ENCODE data around the gene CLDN14.
"Not testable (repeated sequence)": the region's sequence is repeated elsewhere in the genome, so short reads cannot be mapped to it uniquely, and the experiment has no call there.

Gene CLDN14

DNA sequence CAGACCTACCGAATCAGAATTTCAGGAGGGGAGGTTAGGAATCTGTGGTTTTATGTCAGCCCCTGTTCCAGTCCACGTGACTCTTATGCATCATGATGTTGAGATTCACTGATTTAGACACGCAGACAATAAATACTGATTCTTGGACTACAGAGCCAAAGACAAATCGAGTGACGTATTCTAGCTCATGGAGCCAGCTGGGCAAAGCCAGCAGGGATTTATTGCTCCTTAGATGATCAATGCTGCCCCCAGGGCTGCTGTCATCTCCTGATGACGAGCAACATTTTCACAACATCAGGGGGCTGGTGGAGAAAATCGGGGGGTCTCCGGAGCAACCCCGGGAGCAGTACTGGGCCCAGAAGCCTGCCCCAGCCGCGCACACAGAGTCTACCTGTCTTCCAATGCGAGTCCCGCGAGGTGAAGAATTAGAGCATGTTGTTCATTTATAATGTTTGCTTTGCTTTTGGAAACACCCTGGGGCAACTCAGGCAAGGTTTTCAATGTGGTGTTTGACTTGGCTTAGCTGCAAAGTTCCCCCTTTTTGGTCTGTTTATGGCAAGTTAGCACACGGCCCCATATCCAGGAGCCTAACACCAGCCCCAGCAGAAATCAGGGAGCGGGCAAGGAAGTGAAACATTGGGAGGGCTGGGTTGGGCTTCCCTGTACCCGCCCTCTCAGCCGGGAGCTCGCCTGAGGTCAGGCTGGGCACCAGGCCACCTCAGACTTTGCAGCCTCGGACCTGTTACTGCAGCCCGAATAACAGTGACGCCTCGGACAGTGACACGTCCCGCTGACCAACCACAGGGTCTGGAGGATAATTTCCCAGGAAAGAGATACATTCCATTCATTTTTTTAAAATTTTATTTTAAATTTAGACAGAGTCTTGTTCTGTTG, 19.9 kb upstream of the CLDN14 start:
- DNase-seq, result no peak

DNA sequence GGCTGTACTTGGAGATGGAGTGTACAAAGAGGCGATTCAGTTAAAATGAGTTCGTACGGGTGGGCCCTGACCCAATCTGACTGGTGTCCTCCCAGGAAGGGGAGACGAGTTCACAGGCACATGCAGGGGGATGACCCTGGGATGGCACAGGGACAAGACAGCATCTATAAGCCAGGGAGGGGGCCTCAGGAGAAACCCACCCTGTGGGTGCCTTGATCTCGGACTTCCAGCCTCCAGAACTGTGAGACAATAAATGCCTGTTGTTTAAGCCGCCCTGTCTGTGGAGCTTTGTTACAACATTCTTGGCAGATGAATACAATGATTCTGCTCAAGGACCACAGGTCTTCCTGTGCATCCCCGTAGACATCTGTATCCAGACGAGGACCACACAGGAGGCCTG, 14.6 kb upstream of the CLDN14 start:
- no peak for DNase-seq

DNA sequence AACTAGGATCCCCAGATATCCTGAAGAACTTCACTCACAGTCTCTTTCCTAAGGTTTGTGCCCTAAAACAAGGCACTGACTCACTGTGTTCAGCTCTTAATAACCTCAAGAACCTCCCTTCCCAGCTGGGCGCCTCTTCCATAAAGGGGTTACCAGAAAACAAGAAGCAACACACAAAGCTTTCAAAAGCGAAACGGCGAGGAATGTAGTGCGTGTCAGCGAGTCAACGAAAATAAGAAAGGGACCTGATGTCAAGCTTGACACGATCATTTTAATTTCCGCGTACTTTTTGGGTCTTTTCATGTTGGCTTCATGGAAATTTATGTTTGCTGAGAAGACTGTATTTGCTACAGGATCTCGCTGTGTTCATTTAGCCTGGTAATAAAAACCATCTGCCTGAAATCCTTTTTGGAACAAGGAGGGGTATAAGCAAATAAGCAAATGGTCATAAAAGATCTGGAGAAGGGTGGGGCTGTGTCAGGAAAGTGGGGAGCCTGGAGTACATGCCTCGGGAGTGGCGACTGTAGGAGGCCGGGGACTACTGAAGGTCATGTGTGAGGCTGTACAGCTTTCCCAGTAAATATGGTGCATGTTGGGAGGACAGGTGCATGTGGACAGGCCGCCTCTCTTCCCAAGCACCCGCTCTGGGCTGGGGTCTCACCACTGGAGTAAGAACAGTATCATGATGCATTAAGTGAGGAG, 11.4 kb upstream of the CLDN14 start:
- no peak for DNase-seq

DNA sequence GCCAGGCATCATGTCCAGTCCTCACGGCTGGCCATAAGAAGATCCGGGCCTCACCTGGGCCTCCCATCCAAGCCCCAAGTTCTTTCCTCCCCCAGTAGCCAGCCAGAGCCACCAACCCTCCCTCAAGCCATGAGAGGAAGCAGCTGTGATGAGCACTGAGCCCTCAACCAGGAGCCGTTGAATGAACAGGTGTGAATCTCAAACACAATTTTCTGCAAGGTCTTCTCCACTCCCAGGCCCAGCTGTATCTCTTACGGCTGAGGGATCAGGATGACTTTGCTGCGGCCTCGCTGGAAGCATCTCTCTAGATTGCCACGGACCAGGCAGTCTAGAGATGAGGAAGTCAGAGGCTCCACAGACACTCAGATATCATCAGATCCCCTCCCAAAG, 9.8 kb upstream of the CLDN14 start:
- DNase-seq, result no peak

GRCh38 chr21:36489103-36489775, 9.3 kb upstream of the CLDN14 start:
- DNase-seq, result no peak

DNA sequence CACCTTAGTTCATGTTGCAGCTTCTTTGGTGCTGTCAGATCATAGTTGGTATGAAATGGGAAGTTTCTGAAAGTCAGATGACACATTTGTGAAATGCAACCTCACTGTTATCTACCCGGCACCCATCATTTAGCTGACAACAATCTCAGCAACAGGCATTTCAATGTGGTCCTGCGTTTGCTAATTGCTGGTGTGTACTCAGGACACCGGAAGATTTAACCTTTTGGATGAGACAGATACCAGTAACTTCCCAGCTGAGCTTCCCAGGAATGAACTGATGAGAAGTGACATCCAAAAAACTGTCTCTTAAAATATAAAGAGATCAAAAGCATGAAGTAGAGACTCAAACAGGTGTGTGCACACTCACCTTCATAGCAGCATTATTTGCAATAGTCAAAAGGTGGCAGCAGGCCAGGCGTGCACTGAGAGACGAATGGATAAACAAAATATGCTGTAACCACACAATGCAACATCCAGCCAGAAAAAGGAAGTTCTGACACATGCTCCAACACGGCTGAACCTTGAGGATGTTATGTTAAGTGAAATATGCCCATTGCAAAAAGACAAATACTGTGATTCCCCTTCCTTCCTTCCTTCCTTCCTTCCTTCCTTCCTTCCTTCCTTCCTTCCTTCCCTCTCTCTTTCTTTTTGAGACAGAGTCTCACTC, 7.9 kb upstream of the CLDN14 start:
- peak; percentile 70 for DNase-seq

GRCh38 chr21:36486246-36486645, 6.3 kb upstream of the CLDN14 start:
- DNase-seq, result no peak

DNA sequence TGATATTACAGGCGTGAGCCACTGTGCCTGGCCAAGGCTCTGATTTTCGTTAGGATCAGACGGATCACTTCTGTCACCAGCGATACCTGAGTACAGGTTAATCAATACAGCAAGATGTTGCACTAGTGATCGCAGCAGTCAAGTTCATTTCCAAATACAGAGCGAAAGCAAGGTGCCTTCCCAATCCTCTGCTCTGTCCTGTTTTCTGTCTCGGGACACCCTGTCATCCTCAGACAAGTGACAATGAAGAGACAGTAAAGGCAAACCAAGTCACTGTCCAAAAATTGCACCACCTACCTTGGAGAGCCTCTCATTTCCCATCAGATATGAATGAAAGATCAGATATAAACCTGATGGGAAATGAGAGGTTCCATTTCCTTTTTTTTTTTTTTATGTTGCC, 5.6 kb upstream of the CLDN14 start:
- no peak for DNase-seq

- no peak for DNase-seq
Measured at GRCh38 chr21:36483095-36483494, 3.2 kb upstream of the CLDN14 start.

GRCh38 chr21:36482673-36483072, 2.8 kb upstream of the CLDN14 start:
- no peak for DNase-seq

- DNase-seq, result no peak
Measured at GRCh38 chr21:36482181-36482580, 2.3 kb upstream of the CLDN14 start.

DNA sequence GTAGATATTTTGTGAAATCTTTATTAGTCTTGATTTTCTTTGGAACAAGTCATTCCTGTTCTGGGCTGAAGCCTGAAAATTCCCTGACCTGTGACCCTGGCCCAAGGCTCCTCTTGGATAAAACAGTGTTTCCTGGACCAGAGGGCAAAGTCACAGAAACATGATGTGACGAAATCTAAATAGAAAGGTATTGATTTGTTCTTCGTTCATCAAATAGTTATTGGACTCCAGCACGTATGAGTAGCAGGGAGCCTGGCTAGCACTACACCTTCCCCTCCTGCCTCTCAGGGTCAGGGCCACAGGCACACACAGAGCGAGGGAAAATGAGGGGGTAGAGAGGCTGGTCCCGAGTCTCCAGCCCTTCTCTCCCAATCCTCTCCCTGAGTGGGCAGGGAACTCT, 1.7 kb upstream of the CLDN14 start:
- DNase-seq, result no peak

DNA sequence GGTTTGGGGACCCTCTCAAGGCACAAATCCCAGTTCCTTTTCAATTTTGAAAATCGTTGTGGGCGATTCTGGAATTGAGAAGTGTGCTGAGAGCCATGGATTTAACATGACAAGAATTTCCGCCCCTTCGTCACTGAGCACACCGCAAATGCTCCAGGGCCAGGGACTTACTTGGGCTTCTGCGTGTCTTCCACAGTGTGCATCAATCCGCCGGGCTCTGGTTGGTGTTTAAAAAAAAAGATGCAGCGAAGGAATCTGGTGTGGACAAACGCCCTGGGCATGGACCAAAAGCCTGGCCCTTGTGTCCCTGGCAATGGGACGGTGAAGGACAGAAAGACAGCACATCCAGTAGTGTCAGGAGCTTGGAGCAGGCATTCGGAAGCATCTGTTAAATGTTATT, 696 bp upstream of the CLDN14 start:
- no peak for DNase-seq

DNA sequence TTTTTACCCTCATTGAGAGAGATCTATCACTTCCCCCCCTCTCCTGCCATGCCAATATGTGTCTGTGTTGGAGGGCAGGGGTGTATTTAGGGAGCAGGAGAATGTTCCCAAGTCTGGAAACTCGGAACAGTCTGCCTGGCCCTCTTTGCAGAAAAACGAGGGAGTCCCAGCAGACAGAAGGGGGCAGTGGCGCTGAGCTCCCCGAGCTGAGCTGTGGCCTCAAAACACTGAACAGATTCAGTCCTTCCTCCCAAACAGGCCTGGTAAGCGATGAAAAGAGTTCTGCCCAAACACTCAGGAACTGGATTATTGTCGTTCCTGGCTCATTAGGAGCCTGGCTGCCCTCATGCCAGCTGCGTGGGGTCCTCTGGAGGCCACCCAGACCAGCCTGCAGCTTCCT, 981 bp downstream of the CLDN14 start:
- DNase-seq, result no peak

DNA sequence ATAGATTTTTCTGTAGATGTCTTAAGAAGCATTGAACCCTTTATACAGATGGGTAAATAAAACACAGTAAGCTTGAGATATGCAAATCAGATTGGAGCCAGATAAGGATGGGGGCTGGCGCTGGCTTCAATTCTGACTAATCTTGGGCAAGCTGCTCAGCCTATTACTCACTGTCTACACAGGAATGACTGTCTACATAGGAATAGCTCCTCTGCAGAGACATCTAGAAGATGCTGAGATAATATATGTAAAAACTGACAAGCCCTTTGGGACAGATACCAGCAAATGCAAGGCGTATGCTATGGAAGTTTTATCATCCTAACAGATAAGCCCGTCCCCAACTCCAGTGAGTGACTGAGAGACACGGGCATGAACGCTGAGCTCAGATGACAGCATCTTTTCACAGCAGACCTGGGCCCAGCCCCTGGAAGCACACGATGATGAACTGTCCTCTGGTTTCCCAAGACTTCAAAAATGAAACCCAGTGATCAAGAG, 1.7 kb downstream of the CLDN14 start:
- no peak for DNase-seq

- DNase-seq, result no peak
Measured at GRCh38 chr21:36477559-36477958, 2.4 kb downstream of the CLDN14 start.

DNA sequence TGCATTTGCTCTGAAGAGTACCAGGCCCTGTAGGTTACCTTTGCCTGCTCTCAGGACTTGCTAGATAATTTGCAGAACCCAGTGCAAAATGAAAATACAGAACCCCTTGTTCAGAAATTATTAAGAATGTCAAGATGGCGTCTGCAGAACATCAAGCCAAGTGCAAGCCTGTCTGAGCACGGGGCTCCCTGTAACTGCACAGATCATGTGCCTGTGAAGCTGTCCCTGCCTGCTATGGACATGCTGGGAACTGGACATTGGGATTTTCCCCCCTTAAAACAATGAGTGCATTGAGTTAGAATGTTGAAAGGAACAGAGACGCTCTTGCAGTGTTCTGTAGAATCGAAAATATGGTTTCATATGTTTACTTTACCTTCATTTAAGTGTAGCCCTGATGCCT, 2.9 kb downstream of the CLDN14 start:
- DNase-seq, result no peak

GRCh38 chr21:36476541-36476940, 3.4 kb downstream of the CLDN14 start:
- DNase-seq, result not testable (repeated sequence)

DNA sequence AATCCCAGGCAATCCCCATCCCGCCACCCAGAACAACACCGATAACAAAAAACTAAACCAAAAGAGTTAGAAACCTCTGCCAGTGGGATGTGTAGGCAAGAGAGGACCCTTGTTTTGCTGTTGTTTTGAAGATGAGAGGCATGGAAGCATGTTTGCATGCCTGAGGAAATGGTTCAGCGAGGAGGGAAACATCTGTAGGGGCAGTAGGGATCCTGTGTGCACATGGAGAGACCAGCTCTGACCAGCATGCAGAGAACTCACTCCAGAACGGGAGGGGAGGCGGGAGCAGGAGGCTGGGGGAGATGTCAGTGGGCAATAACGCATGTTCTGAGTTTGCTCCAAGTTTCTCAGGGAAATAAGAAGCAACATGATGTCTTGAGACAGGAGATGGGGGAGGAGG, 5.3 kb downstream of the CLDN14 start:
- DNase-seq, result no peak

DNA sequence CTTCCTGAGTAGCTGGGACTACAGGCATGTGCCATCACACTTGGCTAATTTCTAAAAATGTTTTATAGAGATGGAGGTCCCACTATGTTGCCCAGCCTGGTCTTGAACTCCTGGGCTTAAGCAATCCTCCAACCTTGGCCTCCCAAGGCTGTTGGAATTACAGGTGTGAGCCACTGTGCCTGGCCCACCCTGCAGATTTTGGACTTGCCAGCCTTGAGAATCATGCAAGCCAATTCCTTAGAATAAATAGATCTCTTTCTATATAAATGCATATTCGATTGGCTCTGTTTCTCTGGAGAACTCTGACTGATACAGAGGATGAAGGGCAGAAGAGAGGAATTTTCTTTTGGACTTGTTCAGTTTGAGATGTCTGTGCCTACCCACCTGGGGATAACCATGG, 6.7 kb downstream of the CLDN14 start:
- no peak for DNase-seq

DNA sequence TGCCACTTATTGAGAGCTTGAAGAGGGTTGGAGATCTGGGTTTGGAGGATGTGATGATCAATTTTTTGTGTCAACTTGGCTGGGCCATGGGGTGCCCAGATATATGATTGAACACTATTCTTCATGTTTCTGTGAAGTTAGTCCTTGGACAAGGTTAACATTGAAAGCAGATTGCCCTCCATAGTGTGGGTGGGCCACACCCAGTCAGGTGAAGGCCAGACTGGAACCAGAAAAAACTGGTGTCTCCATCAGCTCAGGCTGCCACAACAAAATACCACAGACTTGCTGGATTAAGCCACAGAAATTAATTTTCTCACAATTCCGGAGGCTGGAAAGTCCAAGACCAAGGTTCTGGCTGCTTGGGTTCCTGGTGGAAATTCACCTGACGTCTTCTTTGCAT, 7.5 kb downstream of the CLDN14 start:
- DNase-seq, result no peak

DNA sequence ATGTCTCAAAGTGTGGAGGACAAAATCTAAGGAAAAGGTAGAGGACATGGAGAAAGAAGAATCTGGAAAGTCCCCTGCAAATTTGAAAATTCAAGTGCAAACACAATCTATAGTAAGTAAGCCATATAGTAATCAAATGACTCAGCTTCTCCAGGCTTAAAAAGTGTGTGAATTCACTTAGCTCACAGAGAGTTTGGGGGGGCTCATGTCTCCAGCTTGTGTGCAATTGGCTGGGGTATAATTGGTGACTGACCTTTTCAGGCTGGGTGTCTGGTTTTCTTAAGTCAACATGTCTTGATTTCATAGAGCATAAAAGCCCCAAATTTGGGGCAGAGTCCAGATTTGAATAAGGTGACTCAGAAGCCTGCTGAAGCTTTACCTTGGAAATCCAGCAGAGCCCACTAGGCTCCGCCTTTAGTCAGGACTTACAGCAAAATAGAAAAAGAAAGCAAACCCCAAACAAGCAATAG, 8.6 kb downstream of the CLDN14 start:
- DNase-seq, result no peak

DNA sequence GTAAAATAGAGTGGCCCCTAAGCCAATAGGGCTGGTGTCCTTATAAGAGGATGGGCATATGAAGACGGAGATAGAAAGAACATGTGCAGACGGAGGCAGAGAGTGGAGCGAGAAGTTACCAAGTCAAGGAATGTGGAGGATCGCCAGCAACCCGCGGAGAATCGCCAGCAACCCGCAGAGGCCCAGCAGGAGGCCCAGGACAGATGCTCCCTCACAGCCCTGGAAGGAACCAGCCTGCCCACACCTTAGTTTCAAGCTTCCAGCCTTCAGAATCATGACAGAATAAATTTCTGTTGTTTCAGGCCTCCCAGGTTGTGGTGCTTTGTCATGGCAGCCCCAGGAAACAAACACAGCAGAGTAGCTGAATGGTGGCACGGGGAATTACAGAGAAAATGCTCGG, 9.6 kb downstream of the CLDN14 start:
- no peak for DNase-seq
